Lung (tissue), 12 donors: ENCODE measurements around the gene MMP1. TPM values are rescaled to one million over a fixed set of nuclear protein-coding genes. Genes with fewer than 3 reads are reported as not detected.

Experiments used
- ATAC-seq: fragments of 200-7000 bp; cut with Tn5 transposase; one replicate; pipeline ENCODE4 v1.9.1; 2020; ENCODE audit warnings: moderate number of reproducible peaks; ENCODE audit not compliant: insufficient read depth, low FRiP score
- DNase-seq, 3 donors: peaks; one replicate each; pipeline ENCODE4 v3.0.0-alpha.2; 2013 to 2017
- H3K27ac ChIP-seq, 2 donors: one replicate each; pipeline ENCODE4 v1.5.1; 2013; ENCODE audit warnings: mild to moderate bottlenecking in 2 of 2, moderate library complexity in 2 of 2, control low read depth in 1 of 2, inconsistent platforms in 1 of 2, low read depth in 1 of 2, low read length in 1 of 2
- H3K27me3 ChIP-seq, 3 donors: one replicate each; pipeline ENCODE4 v1.5.1; 2013; ENCODE audit warnings: low read length in 2 of 3; ENCODE audit not compliant: control insufficient read depth in 3 of 3, insufficient read depth in 3 of 3
- H3K36me3 ChIP-seq, 4 donors: one replicate each; pipeline ENCODE4 v1.5.1; 2013; ENCODE audit warnings: low read length in 4 of 4, mild to moderate bottlenecking in 1 of 4, moderate library complexity in 1 of 4; ENCODE audit not compliant: control insufficient read depth in 4 of 4, insufficient read depth in 4 of 4
- H3K4me1 ChIP-seq, 5 donors: one replicate each; pipeline ENCODE4 v1.5.1; 2013; ENCODE audit warnings: low read length in 5 of 5, mild to moderate bottlenecking in 2 of 5, moderate library complexity in 1 of 5; ENCODE audit not compliant: control insufficient read depth in 5 of 5, insufficient read depth in 5 of 5
- H3K4me3 ChIP-seq: one replicate; pipeline ENCODE4 v1.5.1; 2013; ENCODE audit warnings: mild to moderate bottlenecking, control low read depth, moderate library complexity
- H3K9ac ChIP-seq, 2 donors: one replicate each; pipeline ENCODE4 v1.5.1; 2013; ENCODE audit warnings: low read length in 2 of 2, control low read depth in 1 of 2; ENCODE audit not compliant: insufficient read depth in 1 of 2
- H3K9me3 ChIP-seq, 4 donors: one replicate each; pipeline ENCODE4 v1.5.1; 2013; ENCODE audit warnings: low read length in 3 of 4, mild to moderate bottlenecking in 1 of 4, moderate library complexity in 1 of 4; ENCODE audit not compliant: control insufficient read depth in 4 of 4, insufficient read depth in 3 of 4
- WGBS, 2 donors: extraction: QIAGEN DNeasy Blood & Tissue Kit; methylation state at CpG; one replicate each; pipeline ENCODE4 v1.1.7; 2013; 5-methylcytosine and 5-hydroxymethylcytosine counted together
- polyA plus RNA-seq, 2 donors: library from polyadenylated mRNA; stranded (reverse); fragments of 200-250 nt; gene quantifications; one replicate each; pipeline ENCODE4 v1.2.1, GENCODE V29; 2013
- total RNA-seq, 2 donors: library from RNA; depleted of rRNA in 1 of 2; stranded (reverse); fragments of >200 nt in 1 of 2; gene quantifications; one replicate each; pipeline ENCODE4 v1.2.1, GENCODE V29; 2014 to 2021
- TF ChIP-seq, protein P1 (sequence below): IDR thresholded peaks from 2 replicates; pipeline ENCODE4 v1.5.1; 2012; ENCODE audit warnings: mild to moderate bottlenecking; ENCODE audit errors: control extremely low read depth, extremely low read depth
- donor health status: control.
- donor health status: control.
- donor health status: Bipolar disorder and iron deficiency.
- donor health status: healthy.
- donor health status: DM: yes; HTN: yes; CAD: no.

The MMP1 gene
- total and polyA plus RNA-seq, 4 donors = 3.1 to 19.9 (median 11.0) TPM

DNA sequence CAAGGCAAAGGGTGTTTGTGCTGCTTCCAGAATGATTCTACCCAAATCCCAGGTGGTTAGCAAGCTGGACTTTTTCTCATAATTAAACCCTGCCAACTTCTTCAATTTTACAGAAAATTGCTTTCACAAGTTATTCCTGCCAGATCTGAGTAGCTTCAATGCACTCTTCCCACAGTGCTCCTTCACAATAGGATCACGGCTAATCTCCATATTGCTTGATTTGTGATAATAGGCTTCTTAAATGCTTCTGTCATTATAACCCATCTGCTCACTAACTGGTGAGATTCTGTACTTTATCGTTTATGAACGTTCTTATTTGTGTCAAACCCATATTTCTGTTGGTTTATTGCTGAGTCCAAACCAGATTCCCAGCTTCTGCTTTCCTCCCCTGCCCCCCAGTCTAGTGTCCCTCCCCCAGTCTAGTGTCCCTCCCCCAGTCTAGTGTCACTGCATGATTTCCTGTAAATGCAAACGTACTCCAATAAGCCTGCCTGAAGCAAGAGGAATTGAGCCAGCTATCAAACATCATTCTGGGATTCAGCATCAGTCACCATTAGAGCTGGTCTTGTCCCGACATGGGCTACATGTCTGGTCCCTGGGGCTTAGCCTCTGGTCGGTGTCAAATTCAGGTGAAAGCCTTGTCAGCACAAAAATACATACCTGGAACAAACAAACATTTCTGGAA lies 31.5 kb upstream of the MMP1 start:
- H3K27ac ChIP-seq = no peak overlapping the region
- DNase-seq (no peak), ATAC-seq (no peak)
- no peak overlapping the region for H3K4me3 ChIP-seq
- peaks cover 0 to 8% (median 2%) of the 10 kb centered on the region in 3 donors for H3K27me3 ChIP-seq
- no peaks in the 10 kb centered on the region for H3K4me1 ChIP-seq
- peaks cover 0 to 3% (median 0%) of the 10 kb centered on the region in 4 donors for H3K9me3 ChIP-seq
- H3K36me3 ChIP-seq = no peaks in the 10 kb centered on the region
- TF ChIP-seq, protein P1, sequence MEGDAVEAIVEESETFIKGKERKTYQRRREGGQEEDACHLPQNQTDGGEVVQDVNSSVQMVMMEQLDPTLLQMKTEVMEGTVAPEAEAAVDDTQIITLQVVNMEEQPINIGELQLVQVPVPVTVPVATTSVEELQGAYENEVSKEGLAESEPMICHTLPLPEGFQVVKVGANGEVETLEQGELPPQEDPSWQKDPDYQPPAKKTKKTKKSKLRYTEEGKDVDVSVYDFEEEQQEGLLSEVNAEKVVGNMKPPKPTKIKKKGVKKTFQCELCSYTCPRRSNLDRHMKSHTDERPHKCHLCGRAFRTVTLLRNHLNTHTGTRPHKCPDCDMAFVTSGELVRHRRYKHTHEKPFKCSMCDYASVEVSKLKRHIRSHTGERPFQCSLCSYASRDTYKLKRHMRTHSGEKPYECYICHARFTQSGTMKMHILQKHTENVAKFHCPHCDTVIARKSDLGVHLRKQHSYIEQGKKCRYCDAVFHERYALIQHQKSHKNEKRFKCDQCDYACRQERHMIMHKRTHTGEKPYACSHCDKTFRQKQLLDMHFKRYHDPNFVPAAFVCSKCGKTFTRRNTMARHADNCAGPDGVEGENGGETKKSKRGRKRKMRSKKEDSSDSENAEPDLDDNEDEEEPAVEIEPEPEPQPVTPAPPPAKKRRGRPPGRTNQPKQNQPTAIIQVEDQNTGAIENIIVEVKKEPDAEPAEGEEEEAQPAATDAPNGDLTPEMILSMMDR = no peak
- H3K9ac ChIP-seq = no peak overlapping the region
- 72 to 74% methylated on average over 6 of the region's 6 CpGs for WGBS, 2 donors

DNA sequence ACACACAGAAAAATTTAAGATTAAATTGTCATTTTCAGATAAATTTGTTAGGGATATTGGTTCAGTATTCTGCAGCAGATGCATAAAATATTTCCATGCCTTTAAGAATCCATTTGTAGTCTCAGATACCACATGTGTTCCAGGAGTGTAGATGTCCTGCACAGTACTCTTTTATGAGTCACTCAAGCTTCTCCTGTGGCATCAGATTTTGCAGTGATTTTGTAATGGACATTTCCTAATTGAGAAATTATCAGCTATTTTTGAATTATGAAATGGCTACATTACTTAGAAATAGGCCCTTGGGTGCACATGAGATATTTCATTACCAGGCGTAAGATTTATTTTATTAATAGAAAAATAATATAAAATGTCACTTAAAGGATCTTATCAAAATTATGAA lies 26.6 kb upstream of the MMP1 start:
- no peak overlapping the region for H3K9ac ChIP-seq
- H3K36me3 ChIP-seq = no peaks in the 10 kb centered on the region
- TF ChIP-seq, protein P1 = no peak
- H3K4me3 ChIP-seq = no peak overlapping the region
- peaks cover 0 to 2% (median under 1%) of the 10 kb centered on the region in 3 donors for H3K27me3 ChIP-seq
- no peak for ATAC-seq
- no peak for DNase-seq
- H3K27ac ChIP-seq = no peak overlapping the region
- no peaks in the 10 kb centered on the region for H3K4me1 ChIP-seq
- H3K9me3 ChIP-seq = peaks cover 0 to 7% (median 0%) of the 10 kb centered on the region in 4 donors
- 93 to 100% methylated on average over 1 of the region's 1 CpG for WGBS, 2 donors

DNA sequence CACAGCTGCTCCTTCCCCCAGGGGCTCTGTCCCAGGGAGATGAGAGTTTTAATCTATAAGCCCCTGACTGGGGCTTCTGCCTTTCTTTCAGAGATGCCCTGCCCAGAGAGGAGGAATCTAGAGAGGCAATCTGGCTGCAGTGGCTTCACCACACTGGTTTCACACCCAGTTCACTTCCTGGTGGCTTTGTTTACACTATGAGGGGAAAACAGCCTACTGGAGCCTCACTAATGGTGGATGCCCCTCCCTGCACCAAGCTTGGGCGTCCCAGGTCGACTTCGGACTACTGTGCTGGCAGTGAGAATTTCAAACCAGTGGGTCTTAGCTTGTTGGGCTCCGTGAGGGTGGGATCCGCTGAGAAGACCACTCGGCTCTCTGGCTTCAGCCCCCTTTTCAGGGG lies 21.5 kb upstream of the MMP1 start:
- Histone ChIP-seq H3K36me3 (no peaks in the 10 kb centered on the region), H3K4me1 (no peaks in the 10 kb centered on the region), H3K9ac (no peak overlapping the region), H3K27me3 (no peaks in the 10 kb centered on the region), H3K4me3 (no peak overlapping the region), H3K27ac (no peak overlapping the region), H3K9me3 (peaks cover 0 to 6% (median 3%) of the 10 kb centered on the region in 4 donors)
- TF ChIP-seq, protein P1 = no peak
- ATAC-seq (no peak), DNase-seq (no peak)
- WGBS, 2 donors = 66 to 81% methylated on average over 6 of the region's 6 CpGs
